Activated naive CD4-positive, alpha-beta T cell treated with anti-CD3 and anti-CD28 coated beads, Interleukin-2, amount 50 U/mL, for 16 hours (primary cell): ENCODE results near the gene ASCL5.

Experiments used
- DNase-seq: peaks from one replicate; pipeline ENCODE4 v3.0.0-alpha.2; 2020

ASCL5 gene

DNA sequence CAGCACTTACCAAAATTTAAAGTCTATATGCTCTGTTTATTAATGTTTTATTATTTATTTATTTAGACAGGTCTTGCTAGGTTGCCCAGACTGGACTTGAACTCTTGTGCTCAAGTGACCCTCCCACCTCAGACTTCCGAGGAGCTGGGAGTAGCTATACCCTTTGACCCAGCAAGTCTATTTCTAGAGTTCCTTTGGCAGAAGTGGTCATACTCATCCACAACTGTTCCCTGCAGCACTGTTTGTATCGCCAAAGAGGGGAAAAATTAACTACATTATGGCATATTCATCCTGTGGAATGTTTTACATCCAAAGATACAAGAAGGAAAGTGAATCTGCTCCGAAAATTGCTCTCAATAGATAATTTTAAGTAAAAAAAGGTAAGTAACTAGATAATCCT is 43.2 kb downstream of the ASCL5 start:
- DNase-seq: no peak

DNA sequence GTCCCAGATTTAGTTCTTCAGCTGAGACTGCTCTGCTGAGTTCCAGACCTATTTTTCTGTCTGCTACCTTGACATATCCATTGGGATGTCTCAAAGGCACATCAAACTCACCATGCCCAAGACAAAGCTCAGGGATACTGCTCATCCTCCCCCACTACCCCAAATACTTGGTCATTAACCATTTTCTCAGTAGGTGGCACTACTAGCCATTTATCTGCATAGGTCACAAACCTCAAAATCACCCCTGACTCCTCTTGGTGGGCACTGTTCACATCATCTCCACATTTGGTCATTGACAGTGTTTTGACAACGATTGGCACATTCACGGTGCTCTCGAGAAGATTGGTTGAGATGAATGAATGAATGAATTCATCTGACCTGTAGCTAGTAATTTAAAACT is 46.8 kb downstream of the ASCL5 start:
- no peak for DNase-seq

DNA sequence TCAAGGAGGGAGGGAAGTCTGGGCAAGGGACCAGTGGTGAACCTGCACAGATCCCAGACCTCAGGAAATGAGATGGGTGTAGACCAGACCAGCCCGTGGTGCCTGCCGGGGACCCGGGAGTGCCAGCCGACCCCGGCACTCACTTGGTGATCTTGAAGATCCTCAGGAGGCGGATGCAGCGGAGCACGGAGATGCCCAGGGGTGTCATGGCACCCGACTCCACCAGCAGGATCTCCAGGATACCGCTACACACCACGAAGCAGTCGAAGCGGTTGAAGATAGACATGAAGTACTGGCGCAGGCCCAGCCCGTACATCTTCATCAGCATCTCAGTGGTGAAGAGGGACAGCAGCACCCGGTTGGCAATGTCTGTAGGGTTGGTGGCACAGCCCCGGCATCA is 49.2 kb downstream of the ASCL5 start:
- no peak for DNase-seq

DNA sequence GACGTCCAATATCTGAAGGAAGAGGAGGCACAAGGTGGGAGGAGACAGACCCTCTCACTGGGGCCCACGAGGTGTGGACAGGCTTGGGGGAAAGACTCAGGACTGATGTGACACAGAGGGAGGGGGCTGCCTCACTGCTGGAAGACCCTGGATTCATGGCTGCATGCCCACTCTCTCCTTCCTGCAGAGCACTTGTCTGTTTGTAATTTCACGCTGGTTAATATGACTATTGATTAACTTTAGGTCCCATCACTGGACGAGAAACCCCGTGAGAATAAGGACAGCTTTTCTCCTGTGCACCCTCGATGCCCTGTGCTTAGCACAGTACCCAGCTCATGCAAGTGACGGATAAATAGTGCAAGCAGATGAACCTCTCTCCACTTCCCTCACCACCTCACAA is 49.9 kb downstream of the ASCL5 start:
- DNase-seq: no peak

DNA sequence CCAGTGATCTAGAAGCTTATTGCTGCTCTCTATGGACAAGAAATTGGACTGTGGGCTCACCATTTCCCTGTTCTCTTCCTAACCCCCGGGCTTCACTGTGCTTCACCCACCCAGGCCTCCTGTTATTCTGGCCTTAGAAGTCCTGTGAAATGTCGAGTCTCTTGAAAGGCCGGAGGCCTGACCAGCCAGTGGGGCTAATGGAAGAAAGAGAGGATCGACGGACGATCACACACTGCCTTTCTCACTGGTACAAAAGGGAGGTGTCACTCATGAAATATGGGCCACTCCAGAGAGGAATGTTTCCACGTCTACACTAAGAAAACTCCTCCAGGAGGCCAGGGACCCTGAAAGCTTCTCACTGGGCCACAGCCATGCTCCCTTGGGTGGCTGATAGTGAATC is 50.9 kb downstream of the ASCL5 start:
- DNase-seq: no peak

DNA sequence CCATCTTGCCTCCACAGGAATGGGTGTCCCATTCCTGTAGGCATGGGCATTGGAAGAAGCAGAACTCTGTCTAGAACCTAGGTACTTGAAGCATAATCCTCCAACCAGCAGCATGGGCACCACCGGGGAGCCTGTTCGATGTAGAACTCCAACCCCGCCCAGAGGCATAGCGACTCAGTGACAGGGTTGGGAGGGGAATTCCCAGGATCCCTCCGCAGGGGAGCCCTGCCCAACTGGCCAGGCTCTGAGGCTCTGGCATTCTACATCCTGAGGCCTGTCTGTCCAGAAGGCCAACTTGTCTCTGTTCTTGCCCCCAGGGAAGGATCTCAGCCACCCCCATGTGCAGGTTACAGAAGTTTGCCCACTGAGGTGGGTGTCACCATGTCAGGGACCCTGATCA is 53.0 kb downstream of the ASCL5 start:
- DNase-seq: no peak

DNA sequence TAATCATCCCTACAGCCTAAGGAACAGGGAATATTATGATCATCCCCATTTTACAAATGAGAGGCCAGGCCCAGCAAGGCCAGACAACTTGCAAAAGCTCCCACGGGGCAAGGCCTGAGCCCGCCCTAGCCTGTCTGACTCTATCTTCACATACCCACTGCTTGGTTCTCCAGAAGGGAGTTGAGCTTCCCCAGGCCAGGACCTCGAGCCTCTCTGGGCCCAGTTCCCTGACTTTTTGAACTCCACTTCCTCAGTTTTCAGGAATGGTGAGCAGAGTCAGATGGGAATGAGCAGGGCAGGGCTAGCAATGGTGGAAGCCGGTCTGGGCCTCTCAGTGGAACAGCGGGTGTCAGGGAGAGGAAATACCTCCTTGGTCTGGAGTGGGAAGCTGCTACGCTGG is 54.1 kb downstream of the ASCL5 start:
- no peak for DNase-seq

DNA sequence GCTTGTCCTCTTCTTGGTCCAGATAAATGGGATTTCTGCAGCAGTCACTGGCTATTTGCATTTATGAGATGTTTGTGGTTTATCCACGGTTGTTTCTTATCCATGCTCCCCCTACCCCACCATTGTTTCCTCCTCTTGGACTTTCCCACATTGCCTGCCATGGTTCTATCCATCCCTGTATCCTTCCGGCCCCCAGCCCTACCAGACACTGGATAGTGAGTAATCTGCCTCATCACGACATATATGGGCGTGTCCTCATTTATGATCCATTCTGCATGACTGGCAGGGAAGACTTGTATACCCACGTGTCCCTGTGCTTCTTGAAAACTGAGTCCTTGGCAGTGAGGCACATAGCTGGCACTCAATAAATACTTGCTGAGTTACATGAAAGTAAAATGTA is 54.8 kb downstream of the ASCL5 start:
- DNase-seq: no peak

DNA sequence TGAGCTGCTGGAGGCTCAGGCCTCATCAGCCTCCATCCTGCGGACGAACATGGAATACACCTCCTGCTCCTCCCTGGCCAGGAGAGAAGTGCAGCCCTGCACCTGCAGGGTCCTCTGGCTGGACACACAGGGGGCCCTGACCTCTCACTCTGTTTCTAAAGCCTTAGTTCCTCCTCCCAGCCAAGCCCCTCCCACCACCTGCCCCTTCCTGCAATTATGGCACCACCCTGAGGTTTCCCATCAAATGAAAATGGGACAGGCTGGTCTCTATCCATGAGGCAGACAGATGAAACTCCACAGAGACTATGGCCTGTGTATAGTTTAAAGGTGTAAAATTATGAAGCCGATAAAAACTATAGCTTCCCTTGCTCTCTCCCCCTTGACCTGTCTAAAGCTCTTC is 57.3 kb downstream of the ASCL5 start:
- DNase-seq: no peak

DNA sequence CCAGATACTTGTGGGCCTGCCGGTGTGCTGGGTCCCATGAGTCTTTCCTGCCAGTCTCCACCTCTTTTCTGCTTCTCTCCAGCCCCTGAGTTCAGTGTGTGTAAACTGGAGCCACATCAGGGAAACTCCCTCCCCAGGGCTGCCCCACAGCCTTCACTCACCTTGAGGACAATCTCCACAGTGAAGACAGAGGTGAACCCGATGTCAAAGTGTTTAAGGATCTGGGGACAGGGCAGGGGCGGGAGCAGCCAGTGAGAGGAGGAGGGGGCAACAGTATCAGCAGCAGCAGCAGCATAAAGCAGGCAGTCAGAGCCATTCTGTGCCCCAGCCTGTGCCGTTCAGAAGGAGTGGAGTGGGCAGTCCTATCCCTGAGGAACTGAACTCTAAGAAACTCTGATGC is 58.0 kb downstream of the ASCL5 start:
- no peak for DNase-seq

DNA sequence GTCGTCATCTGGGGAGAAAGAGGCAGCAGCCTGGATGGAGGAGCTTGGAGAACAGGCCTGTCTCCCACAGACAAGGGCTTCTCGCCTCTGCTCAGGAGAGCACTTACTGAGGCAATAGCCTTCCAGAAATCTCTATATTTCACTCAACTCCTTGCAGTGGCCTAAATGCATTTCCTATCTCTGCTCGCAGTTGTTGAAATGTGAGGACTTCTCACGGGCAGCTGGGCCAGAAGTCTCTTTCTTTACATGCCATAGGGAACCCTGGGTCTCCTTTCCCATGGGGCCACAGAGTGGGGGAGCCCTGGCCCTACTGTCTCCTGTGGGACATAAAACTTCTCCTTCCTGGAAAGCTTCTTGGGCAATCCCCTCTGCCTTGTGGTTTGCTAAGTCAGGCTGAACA is 60.0 kb downstream of the ASCL5 start:
- DNase-seq: no peak

DNA sequence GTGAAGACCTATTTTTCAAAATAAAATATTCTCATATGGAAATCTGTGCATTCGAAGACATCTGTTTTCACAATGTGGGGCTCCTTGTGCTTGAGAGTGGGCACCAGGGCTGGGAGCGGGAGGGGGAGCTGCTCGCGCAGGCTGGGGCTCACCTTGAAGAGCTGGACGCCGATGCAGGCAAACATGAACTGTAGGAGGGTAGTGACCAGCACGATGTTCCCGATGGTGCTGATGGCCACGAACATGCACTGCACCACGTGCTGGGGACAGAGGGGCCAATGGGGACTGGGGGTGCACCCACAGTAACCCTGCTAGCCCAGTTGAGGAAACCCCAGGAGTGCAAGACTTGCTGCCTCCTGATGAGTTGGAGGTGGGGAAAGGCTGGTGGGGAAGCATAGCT is 61.3 kb downstream of the ASCL5 start:
- no peak for DNase-seq

DNA sequence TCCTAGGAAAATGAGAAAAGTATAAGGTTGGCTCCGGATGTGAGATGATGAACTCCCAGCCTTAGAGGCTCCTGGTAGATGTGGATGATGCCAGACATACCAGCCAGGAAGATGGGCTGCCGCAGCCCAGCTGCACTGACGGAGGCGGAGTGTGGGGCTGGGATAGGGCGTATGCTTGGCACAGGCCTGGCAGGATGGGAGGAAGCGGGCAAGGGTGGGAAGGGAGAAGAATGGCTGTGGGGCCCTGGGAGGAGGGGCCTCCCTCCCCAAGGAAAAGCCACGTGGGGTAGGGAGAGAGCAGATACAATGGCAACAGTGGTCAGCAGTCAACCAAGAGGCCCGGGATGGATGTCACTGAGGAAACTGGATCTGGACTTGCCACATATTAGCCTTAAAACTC is 62.2 kb downstream of the ASCL5 start:
- no peak for DNase-seq
